A549 treated with Mapracorat at 1 μM for 4 hours (cell line): ENCODE results near the gene CDK1. TPM values are rescaled to one million over a fixed set of nuclear protein-coding genes. Genes with fewer than 3 reads are reported as not detected.

Experiments used
- total RNA-seq: library from RNA; stranded (reverse); fragments of 200-300 nt; extraction: Qiagen RNA extraction; gene quantifications from 5 replicates; pipeline ENCODE4 v1.2.3, GENCODE V29; 2022

CDK1 gene
- total RNA-seq, result 78.8 to 100 TPM (median 89.5 TPM) in 5 replicates

GRCh38 chr10:60778214-60778970 lies at the start of gene CDK1:
TSS of gene CDK1 (plus strand) at chr10:60778478. CDS start at chr10:60780166, 1,688 bp downstream.

Other genes starting within 250 kb of the CDK1 start
- gene RHOBTB1, start 165.7 kb downstream of the CDK1 start, total RNA-seq, result 10.1 to 13.0 TPM (median 12.5 TPM) in 5 replicates